Activated T-helper 1 cell treated with anti-CD3 and anti-CD28 coated beads, Interleukin-12 subunit alpha, Interleukin-12 subunit beta, Interleukin-2, Interleukin-4 antibody, amounts not matched to agents 30 ng/mL and 10 ng/mL and 1 ng/mL, durations not matched to agents 14 hours and 24 hours and 36 hours (primary cell): ENCODE data around the gene LRP5. TPM values are rescaled to one million over a fixed set of nuclear protein-coding genes. Genes with fewer than 3 reads are reported as not detected.
A peak's percentile ranks its signal among the peaks of the same experiment; 100 is the strongest.

ENCODE experiments used
- DNase-seq: peaks from one replicate; pipeline ENCODE4 v3.0.0; 2021; ENCODE audit warnings: low spot score
- H3K27ac Mint-ChIP-seq: one replicate; pipeline ENCODE4 v1.8.0; 2021; ENCODE audit warnings: mild to moderate bottlenecking, mixed read lengths
- H3K27me3 Mint-ChIP-seq: one replicate; pipeline ENCODE4 v1.8.0; 2022; ENCODE audit warnings: mild to moderate bottlenecking, moderate library complexity, mixed read lengths; ENCODE audit not compliant: insufficient read depth
- H3K36me3 Mint-ChIP-seq: one replicate; pipeline ENCODE4 v1.8.0; 2021; ENCODE audit warnings: low read depth, mixed read lengths
- H3K4me1 Mint-ChIP-seq: one replicate; pipeline ENCODE4 v1.8.0; 2021; ENCODE audit warnings: low read depth, mixed read lengths
- H3K4me3 Mint-ChIP-seq: one replicate; pipeline ENCODE4 v1.8.0; 2021; ENCODE audit warnings: mild to moderate bottlenecking, moderate library complexity, mixed read lengths
- H3K9me3 Mint-ChIP-seq: one replicate; pipeline ENCODE4 v1.8.0; 2021; ENCODE audit warnings: mixed read lengths
- intact Hi-C: fragments of 100-400 bp; cut with micrococcal nuclease; formaldehyde crosslinking; loops from one replicate; pipeline ENCODE4 v1.15.1; 2024
- total RNA-seq: library from RNA; stranded (reverse); gene quantifications from 2 replicates; pipeline ENCODE4 v1.2.3, GENCODE V29; 2022

LRP5 gene
- total RNA-seq, 1 donor from 2014 or later: 23.9 TPM

GRCh38 chr11:68303982-68304780, 8.2 kb upstream of the LRP5 start:
- no peaks in the 10 kb centered on the region for H3K9me3 Mint-ChIP-seq
- intact Hi-C loops: no loop called here

GRCh38 chr11:68306636-68307035, 5.8 kb upstream of the LRP5 start:
- intact Hi-C loops: no loop called here
- Mint-ChIP-seq H3K27me3 (peaks cover 4% of the 10 kb centered on the region), H3K27ac (no peak overlapping the region), H3K9me3 (no peaks in the 10 kb centered on the region), H3K4me3 (no peak overlapping the region), H3K4me1 (peaks cover 27% of the 10 kb centered on the region), H3K36me3 (peaks cover 4% of the 10 kb centered on the region)
- DNase-seq: no peak

More at GRCh38 chr11:68303982-68304780, 8.2 kb upstream of the LRP5 start:
- Mint-ChIP-seq H3K4me1 (peaks cover 8% of the 10 kb centered on the region), H3K27ac (no peak overlapping the region), H3K27me3 (peaks cover 3% of the 10 kb centered on the region), H3K4me3 (no peak overlapping the region), H3K36me3 (no peaks in the 10 kb centered on the region)
- no peak for DNase-seq

- no peak overlapping the region for H3K4me3 Mint-ChIP-seq
- no peaks in the 10 kb centered on the region for H3K9me3 Mint-ChIP-seq
- H3K4me1 Mint-ChIP-seq: peaks cover 27% of the 10 kb centered on the region
- H3K27me3 Mint-ChIP-seq: peaks cover 4% of the 10 kb centered on the region
- peaks cover 4% of the 10 kb centered on the region for H3K36me3 Mint-ChIP-seq
- no peak overlapping the region for H3K27ac Mint-ChIP-seq
- DNase-seq: no peak
- intact Hi-C loops: no loop called here
Observed at GRCh38 chr11:68308068-68308467, 4.3 kb upstream of the LRP5 start.

- H3K4me3 Mint-ChIP-seq: peak overlapping the region; percentile 28
- H3K27me3 Mint-ChIP-seq: peaks cover 7% of the 10 kb centered on the region
- peaks cover 42% of the 10 kb centered on the region for H3K4me1 Mint-ChIP-seq
- H3K27ac Mint-ChIP-seq: peak overlapping the region; percentile 1
- DNase-seq: no peak
- H3K9me3 Mint-ChIP-seq: no peaks in the 10 kb centered on the region
- intact Hi-C loops: loop anchor here (5.0 kb wide), 1 partner anchor 73 kb away; no protein-coding TSS in a partner anchor
- peaks cover 4% of the 10 kb centered on the region for H3K36me3 Mint-ChIP-seq
Observed at GRCh38 chr11:68309621-68310185, 2.7 kb upstream of the LRP5 start.

- Mint-ChIP-seq H3K4me3 (peak overlapping the region; percentile 77), H3K27me3 (peaks cover 7% of the 10 kb centered on the region), H3K27ac (peak overlapping the region; percentile 40), H3K36me3 (peaks cover 4% of the 10 kb centered on the region), H3K4me1 (peaks cover 48% of the 10 kb centered on the region), H3K9me3 (no peaks in the 10 kb centered on the region)
- intact Hi-C loops: loop anchor here (5.0 kb wide), 1 partner anchor 71 kb away; no protein-coding TSS in a partner anchor
- DNase-seq: no peak
Observed at GRCh38 chr11:68311160-68312116, 953 bp upstream of the LRP5 start.

- no peak for DNase-seq
- Mint-ChIP-seq H3K36me3 (peaks cover 4% of the 10 kb centered on the region), H3K4me1 (peaks cover 48% of the 10 kb centered on the region), H3K9me3 (no peaks in the 10 kb centered on the region), H3K27ac (peak overlapping the region; percentile 79), H3K4me3 (peak overlapping the region; percentile 87), H3K27me3 (peaks cover 7% of the 10 kb centered on the region)
- intact Hi-C loops: loop anchor here (1.0 to 5.0 kb wide), 3 partner anchors 41 to 147 kb away; partner anchors contain the start of gene PPP6R3
Observed at GRCh38 chr11:68312780-68313573, 586 bp downstream of the LRP5 start.

GRCh38 chr11:68313574-68314202, 1.3 kb downstream of the LRP5 start:
- H3K36me3 Mint-ChIP-seq: peaks cover 4% of the 10 kb centered on the region
- H3K27ac Mint-ChIP-seq: peak overlapping the region; percentile 79
- DNase-seq: no peak
- H3K4me3 Mint-ChIP-seq: peak overlapping the region; percentile 87
- H3K4me1 Mint-ChIP-seq: peaks cover 48% of the 10 kb centered on the region
- intact Hi-C loops: loop anchor here (1.0 to 5.0 kb wide), 3 partner anchors 41 to 147 kb away; partner anchors contain the start of gene PPP6R3
- no peaks in the 10 kb centered on the region for H3K9me3 Mint-ChIP-seq
- H3K27me3 Mint-ChIP-seq: peaks cover 7% of the 10 kb centered on the region

- Mint-ChIP-seq H3K4me1 (peaks cover 48% of the 10 kb centered on the region), H3K9me3 (no peaks in the 10 kb centered on the region), H3K36me3 (peaks cover 4% of the 10 kb centered on the region), H3K27ac (no peak overlapping the region), H3K27me3 (peaks cover 7% of the 10 kb centered on the region), H3K4me3 (peak overlapping the region; percentile 87)
- no peak for DNase-seq
- intact Hi-C loops: loop anchor here (5.0 kb wide), 1 partner anchor 68 kb away; no protein-coding TSS in a partner anchor
Observed at GRCh38 chr11:68314203-68315170, 2.1 kb downstream of the LRP5 start.

- H3K4me1 Mint-ChIP-seq: peaks cover 43% of the 10 kb centered on the region
- no peaks in the 10 kb centered on the region for H3K9me3 Mint-ChIP-seq
- H3K27ac Mint-ChIP-seq: no peak overlapping the region
- DNase-seq: no peak
- H3K27me3 Mint-ChIP-seq: peaks cover 7% of the 10 kb centered on the region
- H3K36me3 Mint-ChIP-seq: peaks cover 4% of the 10 kb centered on the region
- H3K4me3 Mint-ChIP-seq: peak overlapping the region; percentile 23
- intact Hi-C loops: no loop called here
Observed at GRCh38 chr11:68315171-68315920, 3.0 kb downstream of the LRP5 start.

- no peaks in the 10 kb centered on the region for H3K36me3 Mint-ChIP-seq
- H3K4me3 Mint-ChIP-seq: no peak overlapping the region
- peaks cover 29% of the 10 kb centered on the region for H3K4me1 Mint-ChIP-seq
- H3K27me3 Mint-ChIP-seq: peaks cover 4% of the 10 kb centered on the region
- no peaks in the 10 kb centered on the region for H3K9me3 Mint-ChIP-seq
- no peak overlapping the region for H3K27ac Mint-ChIP-seq
- no peak for DNase-seq
- intact Hi-C loops: no loop called here
Observed at GRCh38 chr11:68317147-68317785, 4.9 kb downstream of the LRP5 start.
